MM.1S (cell line): ENCODE data around the gene ASF1A.

Experiments
- DNase-seq: peaks from one replicate; pipeline ENCODE4 v3.0.0-alpha.2; 2015
- H2AFZ ChIP-seq: fragments of 300-600 bp; sonication (generic); 2 replicates; pipeline ENCODE4 v1.6.0; 2016; ENCODE audit warnings: antibody characterized with exemption, low read length
- H3F3A ChIP-seq: fragments of 300-600 bp; sonication (generic); 2 replicates; pipeline ENCODE4 v1.6.1; 2016; ENCODE audit warnings: mild to moderate bottlenecking, antibody characterized with exemption, low read length, moderate library complexity, mixed read lengths; ENCODE audit not compliant: insufficient read depth
- H3K27ac ChIP-seq: fragments of 300-600 bp; sonication (generic); 2 replicates; pipeline ENCODE4 v1.5.1; 2016; ENCODE audit warnings: mild to moderate bottlenecking, low read length
- H3K27me3 ChIP-seq: fragments of 300-600 bp; sonication (generic); replicated peaks from 2 replicates; pipeline ENCODE4 v1.6.0; 2016; ENCODE audit warnings: low read length; ENCODE audit not compliant: insufficient read depth
- H3K36me3 ChIP-seq: fragments of 300-600 bp; sonication (generic); replicated peaks from 2 replicates; pipeline ENCODE4 v1.6.1; 2016; ENCODE audit warnings: mild to moderate bottlenecking, low read length, mixed read lengths; ENCODE audit not compliant: insufficient read depth
- H3K4me1 ChIP-seq: fragments of 300-600 bp; sonication (generic); 2 replicates; pipeline ENCODE4 v1.6.1; 2016; ENCODE audit warnings: low read length, mixed read lengths
- H3K4me2 ChIP-seq: fragments of 300-600 bp; sonication (generic); 2 replicates; pipeline ENCODE4 v1.6.0; 2016; ENCODE audit warnings: low read depth, low read length
- H3K4me3 ChIP-seq: fragments of 300-600 bp; sonication (generic); 2 replicates; pipeline ENCODE4 v1.5.1; 2016; ENCODE audit warnings: low read length, mixed read lengths
- H3K79me2 ChIP-seq: fragments of 300-600 bp; sonication (generic); 2 replicates; pipeline ENCODE4 v1.6.1; 2016; ENCODE audit warnings: mixed run types, low read length, mixed read lengths
- H3K9ac ChIP-seq: fragments of 300-600 bp; sonication (generic); 2 replicates; pipeline ENCODE4 v1.6.1; 2016; ENCODE audit warnings: low read length, mixed read lengths
- H3K9me2 ChIP-seq: fragments of 300-600 bp; sonication (generic); replicated peaks from 2 replicates; pipeline ENCODE4 v1.6.1; 2016; ENCODE audit warnings: mild to moderate bottlenecking, low read length, mixed read lengths; ENCODE audit not compliant: insufficient read depth
- H3K9me3 ChIP-seq: fragments of 300-600 bp; sonication (generic); replicated peaks from 2 replicates; pipeline ENCODE4 v1.6.1; 2016; ENCODE audit warnings: mild to moderate bottlenecking, low read length, mixed read lengths; ENCODE audit not compliant: insufficient read depth
- H4K20me1 ChIP-seq: fragments of 300-600 bp; sonication (generic); 2 replicates; pipeline ENCODE4 v1.6.1; 2016; ENCODE audit warnings: mild to moderate bottlenecking, low read length, moderate library complexity, mixed read lengths; ENCODE audit not compliant: insufficient read depth
- CTCF ChIP-seq: fragments of 300-600 bp; sonication (generic); IDR thresholded peaks from 2 replicates; pipeline ENCODE4 v1.5.1; 2016; ENCODE audit warnings: antibody characterized with exemption, low read length, mixed read lengths
- EZH2 ChIP-seq: fragments of 300-600 bp; sonication (generic); optimal IDR thresholded peaks from 2 replicates; pipeline ENCODE3; 2017; ENCODE audit warnings: low read depth, mild to moderate bottlenecking, antibody characterized with exemption, low read length, mixed read lengths
- EZH2phosphoT487 ChIP-seq: fragments of 300-600 bp; sonication (generic); IDR thresholded peaks from 2 replicates; pipeline ENCODE4 v1.6.1; 2018; ENCODE audit warnings: antibody characterized with exemption, low read length

ASF1A gene

GRCh38 chr6:118895859-118896258, 1.9 kb downstream of the ASF1A start:
- H3K4me3 ChIP-seq = peak overlapping the region; percentile 81
- TF ChIP-seq EZH2 (no peak), EZH2phosphoT487 (no peak), CTCF (no peak)
- H3K4me2 ChIP-seq = peak overlapping the region; percentile 96
- H3K9ac ChIP-seq = peak overlapping the region; percentile 95; the same call in 1 of the 2 replicates
- no peak for DNase-seq
- H3K27me3 ChIP-seq = no peaks in the 10 kb centered on the region
- peaks cover 88% of the 10 kb centered on the region for H3K79me2 ChIP-seq
- H3K9me3 ChIP-seq = no peaks in the 10 kb centered on the region
- peaks cover 35% of the 10 kb centered on the region for H3F3A ChIP-seq
- H2AFZ ChIP-seq = 0 out of 2 replicates have a peak overlapping the region, but pooled peaks have one; percentile 37
- H3K4me1 ChIP-seq = peaks cover 17% of the 10 kb centered on the region
- H3K27ac ChIP-seq = peak overlapping the region; percentile 73
- no peaks in the 10 kb centered on the region for H3K9me2 ChIP-seq
- no peaks in the 10 kb centered on the region for H3K36me3 ChIP-seq
- 0 out of 2 replicates have a peak, but pooled peaks cover 3% of the 10 kb centered on the region for H4K20me1 ChIP-seq

- TF ChIP-seq EZH2 (no peak), CTCF (peak; percentile 46)
- peaks cover 10% of the 10 kb centered on the region for H3K4me1 ChIP-seq
Observed at GRCh38 chr6:118896339-118897136, 2.6 kb downstream of the ASF1A start.

GRCh38 chr6:118897386-118897785, 3.4 kb downstream of the ASF1A start:
- no peak overlapping the region for H3K4me3 ChIP-seq

More at GRCh38 chr6:118896339-118897136, 2.6 kb downstream of the ASF1A start:
- Histone ChIP-seq H3K4me3 (peak overlapping the region; percentile 81), H3K27me3 (no peaks in the 10 kb centered on the region), H4K20me1 (0 out of 2 replicates have a peak, but pooled peaks cover 3% of the 10 kb centered on the region), H3F3A (peaks cover 35% of the 10 kb centered on the region), H3K27ac (peak overlapping the region; percentile 73), H3K9me2 (no peaks in the 10 kb centered on the region), H3K4me2 (peak overlapping the region; percentile 96), H3K9me3 (no peaks in the 10 kb centered on the region), H3K36me3 (no peaks in the 10 kb centered on the region), H3K79me2 (peaks cover 89% of the 10 kb centered on the region), H3K9ac (peak overlapping the region; percentile 95), H2AFZ (0 out of 2 replicates have a peak overlapping the region, but pooled peaks have one; percentile 37)
- DNase-seq = peak; percentile 69

More at GRCh38 chr6:118897386-118897785, 3.4 kb downstream of the ASF1A start:
- no peak for DNase-seq
- no peak overlapping the region for H2AFZ ChIP-seq
- H3K27me3 ChIP-seq = no peaks in the 10 kb centered on the region
- peaks cover 89% of the 10 kb centered on the region for H3K79me2 ChIP-seq
- no peaks in the 10 kb centered on the region for H3K36me3 ChIP-seq
- 0 out of 2 replicates have a peak, but pooled peaks cover 3% of the 10 kb centered on the region for H4K20me1 ChIP-seq
- H3K4me1 ChIP-seq = peaks cover 2% of the 10 kb centered on the region
- H3K9me3 ChIP-seq = no peaks in the 10 kb centered on the region
- TF ChIP-seq CTCF (no peak), EZH2phosphoT487 (no peak), EZH2 (no peak)
- no peak overlapping the region for H3K9ac ChIP-seq
- no peak overlapping the region for H3K27ac ChIP-seq
- no peaks in the 10 kb centered on the region for H3K9me2 ChIP-seq
- peaks cover 35% of the 10 kb centered on the region for H3F3A ChIP-seq
- peak overlapping the region; percentile 96; the same call in 1 of the 2 replicates for H3K4me2 ChIP-seq
